Testis (tissue), 3 donors: ENCODE measurements around the gene GPR15LG. TPM values are rescaled to one million over a fixed set of nuclear protein-coding genes. Genes with fewer than 3 reads are reported as not detected.

ENCODE experiments used
- DNase-seq: peaks from one replicate; pipeline ENCODE4 v3.0.0-alpha.2; 2019
- H3K27ac ChIP-seq, 2 donors: fragments of 200-600 bp; sonication (generic); one replicate each; pipeline ENCODE4 v1.5.1; 2019
- H3K27me3 ChIP-seq: fragments of 200-600 bp; sonication (generic); one replicate; pipeline ENCODE4 v1.5.1; 2019
- H3K36me3 ChIP-seq: fragments of 200-600 bp; sonication (generic); one replicate; pipeline ENCODE4 v1.5.1; 2017; ENCODE audit warnings: low read depth; ENCODE audit errors: missing control alignments
- H3K4me1 ChIP-seq: fragments of 200-600 bp; sonication (generic); one replicate; pipeline ENCODE4 v1.5.1; 2019
- H3K4me3 ChIP-seq, 2 donors: fragments of 200-600 bp; sonication (generic); one replicate each; pipeline ENCODE4 v1.5.1; 2017 to 2019
- H3K9me3 ChIP-seq: fragments of 200-600 bp; sonication (generic); one replicate; pipeline ENCODE4 v1.5.1; 2017
- CTCF ChIP-seq, 3 experiments: fragments of 450-650 bp in 2 of 3; fragments of 200-600 bp in 1 of 3; sonication (generic) in 1 of 3; IDR thresholded peaks; one replicate each; pipeline ENCODE4 v1.5.1; 2016 to 2019; ENCODE audit warnings: antibody characterized with exemption in 3 of 3, mild to moderate bottlenecking in 2 of 3, moderate library complexity in 1 of 3
- POLR2A ChIP-seq: fragments of 450-650 bp; IDR thresholded peaks from one replicate; pipeline ENCODE4 v1.6.1; 2017; ENCODE audit warnings: antibody characterized with exemption, mild to moderate bottlenecking, moderate library complexity
- WGBS, 2 donors: methylation state at CpG; one replicate each; pipeline ENCODE4 v1.1.5; 2018; 5-methylcytosine and 5-hydroxymethylcytosine counted together
- intact Hi-C: fragments of 100-400 bp; cut with DNase I; formaldehyde crosslinking; loops from one replicate; pipeline ENCODE4 v1.15.1; 2023; ENCODE audit warnings: low total_unique reads
- polyA plus RNA-seq: library from polyadenylated mRNA; stranded (reverse); fragments of 350-450 nt; fragmentation: Illumina TruSeq; extraction: RNeasy Lipid Tissue Mini Kit (QIAGEN cat#74804); gene quantifications from one replicate; pipeline ENCODE4 v1.2.3, GENCODE V29; 2014; ENCODE audit warnings: low read depth, low replicate concordance; ENCODE audit not compliant: insufficient read depth
- total RNA-seq, 2 donors: library from RNA; depleted of rRNA; stranded (reverse); fragments of >200 nt; gene quantifications; one replicate each; pipeline ENCODE4 v1.2.3, GENCODE V29; 2016

GPR15LG gene
- total and polyA plus RNA-seq, 3 donors from 2014 or later: not detected

- no peaks in the 10 kb centered on the region for H3K36me3 ChIP-seq
- no peaks in the 10 kb centered on the region for H3K4me1 ChIP-seq
- H3K27me3 ChIP-seq: no peaks in the 10 kb centered on the region
- no peak overlapping the region for H3K4me3 ChIP-seq
- no peaks in the 10 kb centered on the region for H3K9me3 ChIP-seq
- TF ChIP-seq CTCF (IDR thresholded peaks at IDR 0.05) (no peak), POLR2A (no peak)
- DNase-seq: no peak
- intact Hi-C loops: no loop called here
- 93 to 97% methylated on average over 9 of the region's 9 CpGs for WGBS, 2 donors
- H3K27ac ChIP-seq: no peak overlapping the region
These were observed 889 bp upstream of the GPR15LG start for GRCh38 chr10:84172467-84173356.

- no peaks in the 10 kb centered on the region for H3K27me3 ChIP-seq
- H3K27ac ChIP-seq: no peak overlapping the region
- no peaks in the 10 kb centered on the region for H3K4me1 ChIP-seq
- TF ChIP-seq POLR2A: no peak
- no peak for TF ChIP-seq CTCF (IDR thresholded peaks at IDR 0.05)
- intact Hi-C loops: no loop called here
- no peaks in the 10 kb centered on the region for H3K9me3 ChIP-seq
- DNase-seq: no peak
- no peaks in the 10 kb centered on the region for H3K36me3 ChIP-seq
- 79 to 91% methylated on average over 6 of the region's 6 CpGs for WGBS, 2 donors
- H3K4me3 ChIP-seq: no peak overlapping the region
These were observed 1.8 kb downstream of the GPR15LG start for GRCh38 chr10:84175436-84175835.

- H3K27me3 ChIP-seq: no peaks in the 10 kb centered on the region
- intact Hi-C loops: no loop called here
- no peak overlapping the region for H3K27ac ChIP-seq
- no peaks in the 10 kb centered on the region for H3K9me3 ChIP-seq
- no peak for TF ChIP-seq CTCF (IDR thresholded peaks at IDR 0.05)
- no peak for TF ChIP-seq POLR2A
- DNase-seq: no peak
- no peak overlapping the region for H3K4me3 ChIP-seq
- H3K4me1 ChIP-seq: no peaks in the 10 kb centered on the region
- WGBS, 2 donors: 79 to 82% methylated on average over 4 of the region's 4 CpGs
- H3K36me3 ChIP-seq: no peaks in the 10 kb centered on the region
These were observed 2.8 kb downstream of the GPR15LG start for GRCh38 chr10:84176351-84176750.

GRCh38 chr10:84176836-84177474 is 3.4 kb downstream of the GPR15LG start:
- Histone ChIP-seq H3K9me3 (no peaks in the 10 kb centered on the region), H3K27ac (no peak overlapping the region), H3K4me1 (no peaks in the 10 kb centered on the region), H3K4me3 (no peak overlapping the region), H3K27me3 (no peaks in the 10 kb centered on the region), H3K36me3 (no peaks in the 10 kb centered on the region)
- 92 to 93% methylated on average over 2 to 4 of the region's 4 CpGs for WGBS, 2 donors
- intact Hi-C loops: no loop called here
- DNase-seq: no peak
- TF ChIP-seq CTCF (IDR thresholded peaks at IDR 0.05) (no peak), POLR2A (no peak)
